CD14-positive monocyte (primary cell): ENCODE data around the gene LAMTOR4. TPM values are rescaled to one million over a fixed set of nuclear protein-coding genes. Genes with fewer than 3 reads are reported as not detected.

Source experiments
- DNase-seq, 3 donors: peaks; one replicate each; pipeline ENCODE4 v3.0.0-alpha.2; 2011 to 2022
- H2AFZ ChIP-seq: 2 replicates; pipeline ENCODE4 v1.6.0; 2012; ENCODE audit warnings: mild to moderate bottlenecking, low read depth, low read length, inconsistent platforms; ENCODE audit not compliant: insufficient read depth, poor library complexity, severe bottlenecking
- H3K27ac ChIP-seq, 2 donors: 1 replicate in 1 of 2; 2 replicates in 1 of 2; pipeline ENCODE4 v1.5.1; 2012 to 2013; ENCODE audit warnings: low read length in 2 of 2, control low read depth in 1 of 2, inconsistent platforms in 1 of 2, low read depth in 1 of 2, mild to moderate bottlenecking in 1 of 2
- H3K27me3 ChIP-seq, 2 donors: one replicate each; pipeline versions ENCODE4 v1.6.0 to v1.6.1; 2011 to 2013; ENCODE audit warnings: low read length in 2 of 2; ENCODE audit not compliant: control insufficient read depth in 2 of 2, insufficient read depth in 2 of 2
- H3K36me3 ChIP-seq, 2 donors: replicated peaks in 1 of 2; 1 replicate in 1 of 2; 2 replicates in 1 of 2; pipeline versions ENCODE4 v1.5.1 to v1.6.1; 2012 to 2013; ENCODE audit warnings: low read length in 2 of 2, control low read depth in 1 of 2, inconsistent platforms in 1 of 2, mild to moderate bottlenecking in 1 of 2; ENCODE audit not compliant: insufficient read depth in 2 of 2, control insufficient read depth in 1 of 2
- H3K4me1 ChIP-seq, 2 donors: 1 replicate in 1 of 2; 2 replicates in 1 of 2; pipeline versions ENCODE4 v1.5.1 to v1.6.1; 2012 to 2013; ENCODE audit warnings: low read length in 2 of 2, control low read depth in 1 of 2, inconsistent platforms in 1 of 2, mild to moderate bottlenecking in 1 of 2, moderate library complexity in 1 of 2; ENCODE audit not compliant: insufficient read depth in 2 of 2, control insufficient read depth in 1 of 2
- H3K4me2 ChIP-seq: replicated peaks from 2 replicates; pipeline ENCODE3; 2012; ENCODE audit warnings: low read length, moderate library complexity, mild to moderate bottlenecking; ENCODE audit not compliant: poor library complexity, severe bottlenecking; ENCODE audit errors: extremely low read depth
- H3K4me3 ChIP-seq, 3 experiments: fragments of 200-600 bp in 1 of 3; sonication (generic) in 1 of 3; replicated peaks in 1 of 3; 1 replicate in 2 of 3; 2 replicates in 1 of 3; pipeline ENCODE4 v1.5.1; 2011 to 2013; ENCODE audit warnings: low read length in 3 of 3, mild to moderate bottlenecking in 3 of 3, control low read depth in 2 of 3, low read depth in 2 of 3, inconsistent platforms in 1 of 3, moderate library complexity in 1 of 3
- H3K79me2 ChIP-seq: 2 replicates; pipeline ENCODE4 v1.6.0; 2012; ENCODE audit warnings: mild to moderate bottlenecking, control low read depth, inconsistent platforms, low read length, moderate library complexity; ENCODE audit not compliant: insufficient read depth
- H3K9ac ChIP-seq: 2 replicates; pipeline ENCODE4 v1.6.0; 2017; ENCODE audit warnings: low read length, mild to moderate bottlenecking; ENCODE audit not compliant: insufficient read depth, poor library complexity, severe bottlenecking
- H3K9me3 ChIP-seq, 2 donors: replicated peaks in 1 of 2; 1 replicate in 1 of 2; 2 replicates in 1 of 2; pipeline versions ENCODE4 v1.5.1 to v1.6.1; 2012 to 2013; ENCODE audit warnings: low read length in 2 of 2, control low read depth in 1 of 2; ENCODE audit not compliant: control insufficient read depth in 1 of 2, insufficient read depth in 1 of 2
- H4K20me1 ChIP-seq: 2 replicates; pipeline ENCODE4 v1.6.0; 2012; ENCODE audit warnings: mild to moderate bottlenecking, low read length, control low read depth, moderate library complexity; ENCODE audit not compliant: insufficient read depth
- H3K27ac Mint-ChIP-seq, 7 donors: one replicate each; pipeline ENCODE4 v1.8.0; 2020; ENCODE audit warnings: mild to moderate bottlenecking in 7 of 7, mixed read lengths in 7 of 7, moderate library complexity in 6 of 7, inconsistent platforms in 2 of 7
- H3K27me3 Mint-ChIP-seq, 3 donors: one replicate each; pipeline ENCODE4 v1.8.0; 2021 to 2022; ENCODE audit warnings: low read depth in 3 of 3, mild to moderate bottlenecking in 3 of 3, mixed read lengths in 3 of 3, moderate library complexity in 3 of 3, inconsistent platforms in 1 of 3
- H3K36me3 Mint-ChIP-seq, 2 donors: one replicate each; pipeline ENCODE4 v1.8.0; 2020; ENCODE audit warnings: mixed read lengths in 2 of 2, inconsistent platforms in 1 of 2, mild to moderate bottlenecking in 1 of 2
- H3K4me1 Mint-ChIP-seq: one replicate; pipeline ENCODE4 v1.8.0; 2020; ENCODE audit warnings: mild to moderate bottlenecking, mixed read lengths
- H3K4me3 Mint-ChIP-seq, 2 donors: one replicate each; pipeline ENCODE4 v1.8.0; 2020; ENCODE audit warnings: mild to moderate bottlenecking in 2 of 2, mixed read lengths in 2 of 2, moderate library complexity in 1 of 2
- H3K9me3 Mint-ChIP-seq, 7 donors: one replicate each; pipeline ENCODE4 v1.8.0; 2020 to 2022; ENCODE audit warnings: mixed read lengths in 7 of 7, mild to moderate bottlenecking in 6 of 7, moderate library complexity in 6 of 7, inconsistent platforms in 2 of 7
- CTCF ChIP-seq: fragments of 200-600 bp; IDR thresholded peaks from one replicate; pipeline ENCODE4 v1.8.0; 2022; ENCODE audit warnings: antibody characterized with exemption, mild to moderate bottlenecking
- WGBS: methylation state at CpG from one replicate; pipeline ENCODE4 v1.1.5; 2013; ENCODE audit warnings: missing lambda C conversion rate; ENCODE audit not compliant: insufficient coverage; 5-methylcytosine and 5-hydroxymethylcytosine counted together
- intact Hi-C, 2 donors: fragments of 100-400 bp; cut with micrococcal nuclease; formaldehyde crosslinking; loops; one replicate each; pipeline versions ENCODE4 v1.15.0 to v1.15.1; 2023
- polyA plus RNA-seq, 3 donors: library from polyadenylated mRNA; depleted of rRNA in 1 of 3; unstranded in 2 of 3; stranded (reverse) in 1 of 3; fragments of 300-500 nt in 2 of 3; fragments of >200 nt in 1 of 3; fragmentation: Illumina TruSeq in 2 of 3; gene quantifications; 1 replicate in 2 of 3; 2 replicates in 1 of 3; pipeline ENCODE4 v1.2.3, GENCODE V29; 2012 to 2021

The LAMTOR4 gene
- polyA plus RNA-seq, 3 donors = 533 to 754 (median 621) TPM

DNA sequence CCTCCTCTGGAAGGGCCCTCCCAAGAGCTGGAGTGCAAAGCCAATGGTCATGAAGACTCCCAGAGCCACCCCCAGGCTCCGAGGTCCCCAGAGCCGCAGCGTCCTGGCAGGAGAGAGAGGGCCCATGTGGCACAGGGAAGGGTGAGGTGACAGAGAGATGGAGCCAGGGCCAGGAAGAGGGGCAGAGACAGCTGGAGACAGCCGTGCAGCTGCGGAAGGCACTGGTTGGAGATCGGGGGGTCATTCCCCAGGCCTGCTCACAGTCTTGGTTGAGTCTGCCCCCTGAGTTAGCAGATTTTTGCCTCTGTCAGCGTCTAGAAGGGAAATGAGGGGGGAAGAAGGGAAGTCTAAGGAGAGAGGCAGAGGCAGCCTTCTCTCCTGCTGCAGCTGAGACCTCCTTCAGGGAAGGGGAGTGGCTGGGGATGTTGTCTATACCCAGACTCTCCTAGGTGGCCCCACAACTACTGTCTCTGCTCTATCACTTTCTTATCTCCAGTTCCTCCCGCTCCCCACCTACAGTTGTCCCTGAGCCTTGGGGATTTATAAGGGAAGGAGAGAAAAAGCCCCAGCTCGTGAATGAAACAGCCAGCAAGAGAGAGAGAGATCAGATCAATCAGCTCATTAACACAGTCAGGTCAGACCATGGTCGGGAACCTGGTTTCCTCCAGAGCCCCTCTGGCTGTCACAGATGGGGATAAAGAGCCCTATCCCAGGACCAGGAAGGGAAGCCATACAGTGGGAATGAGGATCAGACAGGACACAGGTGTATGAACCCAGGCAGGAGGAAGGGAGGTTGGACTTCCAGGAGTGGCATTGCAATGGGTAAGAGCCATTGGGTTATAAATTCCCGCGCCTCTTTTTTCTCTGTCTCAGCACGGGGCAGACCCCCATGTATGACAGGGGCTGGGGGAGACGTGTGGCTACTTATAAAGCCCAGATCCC is 18.5 kb downstream of the LAMTOR4 start:
- intact Hi-C loops = no loop called here
- H3K9me3 ChIP-seq = peaks cover 0 to 11% of the 10 kb centered on the region in 2 donors
- H3K79me2 ChIP-seq = no peaks in the 10 kb centered on the region
- Mint-ChIP-seq H3K4me1 (peaks cover 41% of the 10 kb centered on the region), H3K9me3 (peaks cover 0 to 22% (median 9%) of the 10 kb centered on the region in 7 donors), H3K27ac (peak overlapping the region in 2 of 7 donors; percentile 18 to 65), H3K27me3 (peaks cover 64 to 86% (median 68%) of the 10 kb centered on the region in 3 donors), H3K4me3 (peak overlapping the region; percentile 31 to 94), H3K36me3 (peaks cover 4 to 16% of the 10 kb centered on the region in 2 donors)
- H3K4me2 ChIP-seq = peak overlapping the region; percentile 70
- no peak for TF ChIP-seq CTCF
- H3K27me3 ChIP-seq = peaks cover 36 to 63% of the 10 kb centered on the region in 2 donors
- H3K4me3 ChIP-seq = peak overlapping the region in 1 of 3 experiments; percentile 68
- no peaks in the 10 kb centered on the region for H3K36me3 ChIP-seq
- H2AFZ ChIP-seq = peak overlapping the region; percentile 41
- peaks cover 36 to 42% of the 10 kb centered on the region in 2 donors for H3K4me1 ChIP-seq
- no peaks in the 10 kb centered on the region for H4K20me1 ChIP-seq
- DNase-seq = no peak
- no peak overlapping the region for H3K9ac ChIP-seq
- H3K27ac ChIP-seq = no peak overlapping the region
- 4% methylated on average over 7 of the region's 14 CpGs for WGBS

- H3K27ac Mint-ChIP-seq = peak overlapping the region in 1 of 7 donors; percentile 83
- H3K36me3 Mint-ChIP-seq = peaks cover 4 to 16% of the 10 kb centered on the region in 2 donors
- TF ChIP-seq CTCF = no peak
- peaks cover 41% of the 10 kb centered on the region for H3K4me1 Mint-ChIP-seq
- H3K9me3 Mint-ChIP-seq = peaks cover 0 to 22% (median 9%) of the 10 kb centered on the region in 7 donors
- peak overlapping the region; percentile 70 for H3K4me2 ChIP-seq
- H3K27ac ChIP-seq = no peak overlapping the region
- peak overlapping the region; percentile 78 to 94 for H3K4me3 Mint-ChIP-seq
- H4K20me1 ChIP-seq = no peaks in the 10 kb centered on the region
- no peaks in the 10 kb centered on the region for H3K36me3 ChIP-seq
- 0% methylated on average over 9 of the region's 11 CpGs for WGBS
- H3K79me2 ChIP-seq = no peaks in the 10 kb centered on the region
- H3K4me3 ChIP-seq = peak overlapping the region in 2 of 3 experiments; percentile 1 to 68
- H2AFZ ChIP-seq = peak overlapping the region; percentile 59
- peak overlapping the region; percentile 5 for H3K9ac ChIP-seq
- intact Hi-C loops = no loop called here
- peaks cover 36 to 42% of the 10 kb centered on the region in 2 donors for H3K4me1 ChIP-seq
- H3K9me3 ChIP-seq = peaks cover 0 to 11% of the 10 kb centered on the region in 2 donors
- peaks cover 38 to 65% of the 10 kb centered on the region in 2 donors for H3K27me3 ChIP-seq
- peaks cover 64 to 84% (median 70%) of the 10 kb centered on the region in 3 donors for H3K27me3 Mint-ChIP-seq
- DNase-seq = no peak
These were observed 19.2 kb downstream of the LAMTOR4 start for GRCh38 chr7:100167912-100168323.
